SK-N-SH (cell line): ENCODE measurements around the gene NBEAL2.
A peak's percentile ranks its signal among the peaks of the same experiment; 100 is the strongest.

ENCODE experiments used
- CHD2 ChIP-seq: fragments of 150-350 bp; IDR thresholded peaks from 2 replicates; pipeline ENCODE4 v1.6.1; 2018; ENCODE audit warnings: low read length; ENCODE audit not compliant: partially characterized antibody
- CTCF ChIP-seq: fragments of 200-600 bp; sonication (generic); IDR thresholded peaks from 2 replicates; pipeline ENCODE4 v1.6.1; 2017; ENCODE audit warnings: antibody characterized with exemption, mild to moderate bottlenecking, moderate library complexity
- EP300 ChIP-seq, 2 experiments: IDR thresholded peaks; 2 replicates each; pipeline versions ENCODE4 v1.4.0 to v1.6.1; 2012; ENCODE audit warnings: borderline replicate concordance in 1 of 2, low read depth in 1 of 2, low read length in 1 of 2
- EZH2phosphoT487 ChIP-seq: fragments of 200-600 bp; sonication (generic); IDR thresholded peaks from 2 replicates; pipeline ENCODE4 v1.6.1; 2017; ENCODE audit warnings: low read depth, mixed run types, mild to moderate bottlenecking, antibody characterized with exemption, moderate library complexity, borderline replicate concordance
- RAD21 ChIP-seq: IDR thresholded peaks from 2 replicates; pipeline ENCODE4 v1.6.1; 2012; ENCODE audit warnings: mild to moderate bottlenecking, low read length
- REST ChIP-seq: IDR thresholded peaks from 2 replicates; pipeline ENCODE4 v1.6.1; 2012; ENCODE audit warnings: mild to moderate bottlenecking, low read depth, low read length, moderate library complexity
- TCF12 ChIP-seq: IDR thresholded peaks from 2 replicates; pipeline ENCODE4 v1.4.0; 2012
- TEAD4 ChIP-seq: IDR thresholded peaks from 2 replicates; pipeline ENCODE4 v1.4.0; 2012; ENCODE audit warnings: mild to moderate bottlenecking, borderline replicate concordance; ENCODE audit not compliant: insufficient read depth
- ZBTB33 ChIP-seq: IDR thresholded peaks from 2 replicates; pipeline ENCODE4 v1.4.0; 2012; ENCODE audit warnings: low read depth, borderline replicate concordance

GRCh38 chr3:46946856-46947545, 32.5 kb upstream of the NBEAL2 start:
- TF ChIP-seq RAD21 (peak; percentile 20; the same call in 1 of the 2 replicates), EP300 (IDR thresholded peaks at IDR 0.05; ENCODE audit: borderline replicate concordance in 1 of 2, low read depth in 1 of 2, low read length in 1 of 2) (peak; percentile 49 to 59; a peak in 2 of 4 replicates), TEAD4 (no peak), TCF12 (peak; percentile 80), CTCF (no peak), EZH2phosphoT487 (no peak), REST (no peak), CHD2 (no peak), ZBTB33 (no peak)
